ENCODE data around the gene GMPR2.

Gene GMPR2

GRCh38 chr14:24232645-24233537 is at the start of gene GMPR2:
GMPR2 (plus strand) TSS chr14:24232929; CDS start chr14:24233254, 325 bp downstream.
- no peaks in the 10 kb centered on the region for H3K9me3 ChIP-seq (ENCODE audit: control insufficient read depth, insufficient read depth, low read length)
- no peaks in the 10 kb centered on the region for H3K27me3 ChIP-seq (ENCODE audit: control insufficient read depth, insufficient read depth, low read length)
- peak; percentile 50 for DNase-seq (ENCODE audit: low read depth, low spot score)
- H3K4me3 ChIP-seq (ENCODE audit: low read length) = peak within 1 kb of the TSS; percentile 89
- H3K4me1 ChIP-seq (ENCODE audit: control insufficient read depth, insufficient read depth, low read length) = no peaks in the 10 kb centered on the region
- H3K36me3 ChIP-seq (ENCODE audit: control insufficient read depth, insufficient read depth, low read length) = peaks cover 12% of the 10 kb centered on the region; the same call in 1 of the 2 replicates
- H3K27ac ChIP-seq (ENCODE audit: low read length) = no peak within 1 kb of the TSS
- no CpG with 5 or more reads among the region's 38 CpGs for WGBS (ENCODE audit: insufficient coverage, insufficient read length)

- WGBS (ENCODE audit: insufficient coverage, insufficient read length) = no CpG with 5 or more reads among the region's 15 CpGs
These were observed 49.7 kb upstream of the GMPR2 start for GRCh38 chr14:24183014-24183481.

GRCh38 chr14:24184104-24184970 is 48.4 kb upstream of the GMPR2 start:
- H3K4me3 ChIP-seq (ENCODE audit: low read length) = no peak overlapping the region
- no peaks in the 10 kb centered on the region for H3K9me3 ChIP-seq (ENCODE audit: control insufficient read depth, insufficient read depth, low read length)
- no peak for DNase-seq (ENCODE audit: low read depth, low spot score)
- WGBS (ENCODE audit: insufficient coverage, insufficient read length) = no CpG with 5 or more reads among the region's 19 CpGs
- no peaks in the 10 kb centered on the region for H3K4me1 ChIP-seq (ENCODE audit: control insufficient read depth, insufficient read depth, low read length)
- no peaks in the 10 kb centered on the region for H3K27me3 ChIP-seq (ENCODE audit: control insufficient read depth, insufficient read depth, low read length)
- H3K27ac ChIP-seq (ENCODE audit: low read length) = no peak overlapping the region
- peaks cover 58% of the 10 kb centered on the region for H3K36me3 ChIP-seq (ENCODE audit: control insufficient read depth, insufficient read depth, low read length)

More at GRCh38 chr14:24183014-24183481, 49.7 kb upstream of the GMPR2 start:
- no peaks in the 10 kb centered on the region for H3K27me3 ChIP-seq (ENCODE audit: control insufficient read depth, insufficient read depth, low read length)
- DNase-seq (ENCODE audit: low read depth, low spot score) = no peak
- no peak overlapping the region for H3K27ac ChIP-seq (ENCODE audit: low read length)
- H3K36me3 ChIP-seq (ENCODE audit: control insufficient read depth, insufficient read depth, low read length) = peaks cover 64% of the 10 kb centered on the region
- no peaks in the 10 kb centered on the region for H3K9me3 ChIP-seq (ENCODE audit: control insufficient read depth, insufficient read depth, low read length)
- no peak overlapping the region for H3K4me3 ChIP-seq (ENCODE audit: low read length)
- no peaks in the 10 kb centered on the region for H3K4me1 ChIP-seq (ENCODE audit: control insufficient read depth, insufficient read depth, low read length)

- H3K9me3 ChIP-seq (ENCODE audit: control insufficient read depth, insufficient read depth, low read length) = no peaks in the 10 kb centered on the region
- H3K27me3 ChIP-seq (ENCODE audit: control insufficient read depth, insufficient read depth, low read length) = no peaks in the 10 kb centered on the region
- no peak overlapping the region for H3K4me3 ChIP-seq (ENCODE audit: low read length)
- no peak for DNase-seq (ENCODE audit: low read depth, low spot score)
- no peaks in the 10 kb centered on the region for H3K4me1 ChIP-seq (ENCODE audit: control insufficient read depth, insufficient read depth, low read length)
- WGBS (ENCODE audit: insufficient coverage, insufficient read length) = no CpG with 5 or more reads among the region's 7 CpGs
- no peak overlapping the region for H3K27ac ChIP-seq (ENCODE audit: low read length)
- peaks cover 51% of the 10 kb centered on the region for H3K36me3 ChIP-seq (ENCODE audit: control insufficient read depth, insufficient read depth, low read length)
These were observed 47.7 kb upstream of the GMPR2 start for GRCh38 chr14:24185026-24185425.

- no CpG with 5 or more reads among the region's 11 CpGs for WGBS (ENCODE audit: insufficient coverage, insufficient read length)
- no peaks in the 10 kb centered on the region for H3K9me3 ChIP-seq (ENCODE audit: control insufficient read depth, insufficient read depth, low read length)
- H3K36me3 ChIP-seq (ENCODE audit: control insufficient read depth, insufficient read depth, low read length) = peaks cover 44% of the 10 kb centered on the region
- DNase-seq (ENCODE audit: low read depth, low spot score) = no peak
- H3K27ac ChIP-seq (ENCODE audit: low read length) = no peak overlapping the region
- no peaks in the 10 kb centered on the region for H3K4me1 ChIP-seq (ENCODE audit: control insufficient read depth, insufficient read depth, low read length)
- no peaks in the 10 kb centered on the region for H3K27me3 ChIP-seq (ENCODE audit: control insufficient read depth, insufficient read depth, low read length)
- H3K4me3 ChIP-seq (ENCODE audit: low read length) = no peak overlapping the region
These were observed 47.0 kb upstream of the GMPR2 start for GRCh38 chr14:24185741-24186140.

- no peaks in the 10 kb centered on the region for H3K27me3 ChIP-seq (ENCODE audit: control insufficient read depth, insufficient read depth, low read length)
- no peak overlapping the region for H3K27ac ChIP-seq (ENCODE audit: low read length)
- no CpG with 5 or more reads among the region's 10 CpGs for WGBS (ENCODE audit: insufficient coverage, insufficient read length)
- H3K4me3 ChIP-seq (ENCODE audit: low read length) = no peak overlapping the region
- no peaks in the 10 kb centered on the region for H3K9me3 ChIP-seq (ENCODE audit: control insufficient read depth, insufficient read depth, low read length)
- no peak for DNase-seq (ENCODE audit: low read depth, low spot score)
- H3K36me3 ChIP-seq (ENCODE audit: control insufficient read depth, insufficient read depth, low read length) = peaks cover 34% of the 10 kb centered on the region
- no peaks in the 10 kb centered on the region for H3K4me1 ChIP-seq (ENCODE audit: control insufficient read depth, insufficient read depth, low read length)
These were observed 45.7 kb upstream of the GMPR2 start for GRCh38 chr14:24186831-24187538.

GRCh38 chr14:24187539-24187915 is 45.2 kb upstream of the GMPR2 start:
- Histone ChIP-seq H3K4me3 (ENCODE audit: low read length) (no peak overlapping the region), H3K36me3 (ENCODE audit: control insufficient read depth, insufficient read depth, low read length) (peaks cover 29% of the 10 kb centered on the region), H3K27ac (ENCODE audit: low read length) (no peak overlapping the region), H3K4me1 (ENCODE audit: control insufficient read depth, insufficient read depth, low read length) (no peaks in the 10 kb centered on the region), H3K9me3 (ENCODE audit: control insufficient read depth, insufficient read depth, low read length) (no peaks in the 10 kb centered on the region), H3K27me3 (ENCODE audit: control insufficient read depth, insufficient read depth, low read length) (no peaks in the 10 kb centered on the region)
- no peak for DNase-seq (ENCODE audit: low read depth, low spot score)
- no CpG with 5 or more reads among the region's 2 CpGs for WGBS (ENCODE audit: insufficient coverage, insufficient read length)

GRCh38 chr14:24188251-24189058 is 44.3 kb upstream of the GMPR2 start, which contains the start of gene IPO4:
IPO4 (minus strand) TSS chr14:24188816; CDS start chr14:24188787, 29 bp downstream.
- DNase-seq (ENCODE audit: low read depth, low spot score) = peak; percentile 95

GRCh38 chr14:24189059-24189375 is 43.7 kb upstream of the GMPR2 start:
- Histone ChIP-seq H3K36me3 (ENCODE audit: control insufficient read depth, insufficient read depth, low read length) (peaks cover 21% of the 10 kb centered on the region), H3K4me1 (ENCODE audit: control insufficient read depth, insufficient read depth, low read length) (no peaks in the 10 kb centered on the region), H3K27me3 (ENCODE audit: control insufficient read depth, insufficient read depth, low read length) (no peaks in the 10 kb centered on the region), H3K27ac (ENCODE audit: low read length) (no peak overlapping the region), H3K4me3 (ENCODE audit: low read length) (no peak overlapping the region), H3K9me3 (ENCODE audit: control insufficient read depth, insufficient read depth, low read length) (no peaks in the 10 kb centered on the region)
- WGBS (ENCODE audit: insufficient coverage, insufficient read length) = no CpG with 5 or more reads among the region's 3 CpGs
- DNase-seq (ENCODE audit: low read depth, low spot score) = no peak

More at GRCh38 chr14:24188251-24189058, 44.3 kb upstream of the GMPR2 start, which contains the start of gene IPO4:
- Histone ChIP-seq H3K9me3 (ENCODE audit: control insufficient read depth, insufficient read depth, low read length) (no peaks in the 10 kb centered on the region), H3K27me3 (ENCODE audit: control insufficient read depth, insufficient read depth, low read length) (no peaks in the 10 kb centered on the region), H3K36me3 (ENCODE audit: control insufficient read depth, insufficient read depth, low read length) (peaks cover 25% of the 10 kb centered on the region), H3K4me1 (ENCODE audit: control insufficient read depth, insufficient read depth, low read length) (no peaks in the 10 kb centered on the region), H3K4me3 (ENCODE audit: low read length) (peak within 1 kb of the TSS; percentile 87), H3K27ac (ENCODE audit: low read length) (no peak within 1 kb of the TSS)
- no CpG with 5 or more reads among the region's 65 CpGs for WGBS (ENCODE audit: insufficient coverage, insufficient read length)
